ENCODE measurements around the gene LBX1.

LBX1 gene

GRCh38 chr10:101237982-101238731 is 8.9 kb upstream of the LBX1 start:
- no peak for DNase-seq (ENCODE audit: extremely low spot score)
- TF ChIP-seq NFRKB (IDR thresholded peaks at IDR 0.05) = no peak
- CTCF ChIA-PET = no interaction called here
- POLR2A ChIA-PET = no interaction called here

DNA sequence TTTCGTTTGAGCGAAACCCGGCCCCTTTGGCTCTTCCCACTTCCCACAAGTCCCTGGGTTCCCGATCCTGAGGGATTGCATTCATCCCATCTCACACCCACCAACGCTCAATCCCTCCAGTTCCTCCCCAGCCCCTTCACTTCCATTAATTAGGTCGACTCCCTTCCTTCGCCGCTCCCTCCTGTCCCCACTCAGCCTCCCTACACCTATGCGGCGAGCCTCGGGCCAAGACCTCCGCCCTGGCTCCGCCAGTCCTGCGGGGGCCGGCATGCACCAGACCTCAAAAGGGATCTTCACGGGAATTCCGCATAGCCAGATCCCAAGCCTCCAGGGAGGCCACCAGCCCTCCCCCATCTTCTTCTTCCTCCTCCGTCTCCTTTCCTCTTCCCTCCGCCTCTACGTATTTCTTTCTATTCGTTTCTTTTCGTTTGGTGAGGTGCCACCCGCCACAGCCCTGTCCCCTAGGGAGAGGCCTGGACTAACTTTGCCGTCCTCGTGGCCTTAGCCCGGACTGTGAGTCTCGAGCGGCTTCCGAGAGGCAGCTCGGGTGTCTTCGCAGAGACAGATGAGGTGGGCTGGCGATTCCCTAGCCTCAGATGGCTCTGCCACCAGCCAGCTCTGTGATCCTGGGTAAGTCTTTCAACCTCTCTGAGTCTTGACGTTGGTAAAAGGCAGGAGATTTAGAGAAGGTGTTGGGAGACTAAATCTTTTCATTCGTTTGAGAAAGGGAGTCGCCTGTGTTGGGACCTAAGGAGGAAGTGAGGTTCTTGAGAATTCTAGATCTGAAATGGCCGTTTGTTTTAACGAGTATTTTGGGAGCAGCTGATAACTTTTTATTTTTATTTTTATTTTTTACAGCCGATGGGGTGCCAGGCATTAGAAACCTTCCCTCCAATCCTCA is 8.1 kb upstream of the LBX1 start:
- DNase-seq (ENCODE audit: extremely low spot score) = no peak
- TF ChIP-seq L3MBTL2 (conservative IDR thresholded peaks at IDR 0.05) (no peak), FOXA1 (IDR thresholded peaks at IDR 0.05) (no peak), BHLHE40 (IDR thresholded peaks at IDR 0.05; ENCODE audit: borderline replicate concordance) (no peak), SP1 (IDR thresholded peaks at IDR 0.05) (no peak), FOXM1 (IDR thresholded peaks at IDR 0.05; ENCODE audit: borderline replicate concordance) (no peak), HDGF (IDR thresholded peaks at IDR 0.05; ENCODE audit: borderline replicate concordance) (no peak), ARNT (IDR thresholded peaks at IDR 0.05) (no peak), NFRKB (IDR thresholded peaks at IDR 0.05) (no peak), FOXK2 (IDR thresholded peaks at IDR 0.05) (no peak), SUZ12 (IDR thresholded peaks at IDR 0.05) (no peak), TARDBP (IDR thresholded peaks at IDR 0.05) (no peak)
- TF ChIP-seq, protein P1, sequence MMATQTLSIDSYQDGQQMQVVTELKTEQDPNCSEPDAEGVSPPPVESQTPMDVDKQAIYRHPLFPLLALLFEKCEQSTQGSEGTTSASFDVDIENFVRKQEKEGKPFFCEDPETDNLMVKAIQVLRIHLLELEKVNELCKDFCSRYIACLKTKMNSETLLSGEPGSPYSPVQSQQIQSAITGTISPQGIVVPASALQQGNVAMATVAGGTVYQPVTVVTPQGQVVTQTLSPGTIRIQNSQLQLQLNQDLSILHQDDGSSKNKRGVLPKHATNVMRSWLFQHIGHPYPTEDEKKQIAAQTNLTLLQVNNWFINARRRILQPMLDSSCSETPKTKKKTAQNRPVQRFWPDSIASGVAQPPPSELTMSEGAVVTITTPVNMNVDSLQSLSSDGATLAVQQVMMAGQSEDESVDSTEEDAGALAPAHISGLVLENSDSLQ (IDR thresholded peaks at IDR 0.05) = no peak
- POLR2A ChIA-PET = no interaction called here
- CTCF ChIA-PET = no interaction called here

GRCh38 chr10:101236376-101237080 is 7.3 kb upstream of the LBX1 start:
- DNase-seq (ENCODE audit: extremely low spot score) = no peak
- ChIA-PET CTCF (interaction anchor here (0.6 kb wide), 1 partner anchor 176 kb away, joined by 3 read pairs; no protein-coding TSS in a partner anchor), POLR2A (no interaction called here)
- TF ChIP-seq NFRKB (IDR thresholded peaks at IDR 0.05) (no peak), FOXK2 (IDR thresholded peaks at IDR 0.05) (no peak), SP1 (IDR thresholded peaks at IDR 0.05) (no peak), LEF1 (IDR thresholded peaks at IDR 0.05; ENCODE audit: borderline replicate concordance) (no peak), CTBP1 (IDR thresholded peaks at IDR 0.05; ENCODE audit: borderline replicate concordance) (no peak), L3MBTL2 (conservative IDR thresholded peaks at IDR 0.05) (no peak), BHLHE40 (IDR thresholded peaks at IDR 0.05; ENCODE audit: borderline replicate concordance) (no peak), TARDBP (IDR thresholded peaks at IDR 0.05) (no peak), SUZ12 (IDR thresholded peaks at IDR 0.05) (no peak), FOXA1 (IDR thresholded peaks at IDR 0.05) (no peak), HDGF (IDR thresholded peaks at IDR 0.05; ENCODE audit: borderline replicate concordance) (no peak), FOXM1 (IDR thresholded peaks at IDR 0.05; ENCODE audit: borderline replicate concordance) (no peak), ARNT (IDR thresholded peaks at IDR 0.05) (no peak), ELF4 (IDR thresholded peaks at IDR 0.05) (no peak), ZNF384 (IDR thresholded peaks at IDR 0.05) (no peak)
- TF ChIP-seq, protein P1 (IDR thresholded peaks at IDR 0.05) = no peak

GRCh38 chr10:101235766-101236165 is 6.5 kb upstream of the LBX1 start:
- ChIA-PET CTCF (no interaction called here), POLR2A (no interaction called here)
- TF ChIP-seq CTBP1 (IDR thresholded peaks at IDR 0.05; ENCODE audit: borderline replicate concordance) (no peak), SP1 (IDR thresholded peaks at IDR 0.05) (no peak), L3MBTL2 (conservative IDR thresholded peaks at IDR 0.05) (no peak), ZNF384 (IDR thresholded peaks at IDR 0.05) (no peak), FOXK2 (IDR thresholded peaks at IDR 0.05) (no peak), NFRKB (IDR thresholded peaks at IDR 0.05) (no peak)
- no peak for DNase-seq (ENCODE audit: extremely low spot score)

DNA sequence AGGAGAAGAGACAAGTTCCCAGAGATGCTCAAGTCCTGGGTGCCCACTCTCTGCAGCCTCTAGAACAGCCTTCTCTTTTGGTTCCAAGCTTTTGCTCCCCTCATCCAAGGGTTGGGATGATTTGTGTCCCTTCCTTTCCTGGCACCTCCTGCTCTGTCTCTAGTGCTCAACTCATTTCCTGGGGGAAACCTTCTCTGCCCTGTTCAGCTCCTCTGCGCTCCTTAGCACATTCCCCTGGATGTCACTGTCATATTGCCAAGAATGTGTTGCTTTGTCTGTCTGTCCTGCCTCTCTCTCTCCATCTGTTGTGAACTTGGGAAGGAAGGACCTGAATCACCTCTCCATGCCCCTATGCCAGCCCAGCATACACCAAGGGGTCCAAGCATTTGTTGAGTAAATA is 5.1 kb upstream of the LBX1 start:
- TF ChIP-seq CTBP1 (IDR thresholded peaks at IDR 0.05; ENCODE audit: borderline replicate concordance) = no peak
- no peak for TF ChIP-seq SP1 (IDR thresholded peaks at IDR 0.05)
- no peak for TF ChIP-seq FOXM1 (IDR thresholded peaks at IDR 0.05; ENCODE audit: borderline replicate concordance)
- no peak for TF ChIP-seq HDGF (IDR thresholded peaks at IDR 0.05; ENCODE audit: borderline replicate concordance)
- TF ChIP-seq FOXA1 (IDR thresholded peaks at IDR 0.05) = no peak
- no peak for TF ChIP-seq LEF1 (IDR thresholded peaks at IDR 0.05; ENCODE audit: borderline replicate concordance)
- no peak for TF ChIP-seq BHLHE40 (IDR thresholded peaks at IDR 0.05; ENCODE audit: borderline replicate concordance)
- TF ChIP-seq ELF4 (IDR thresholded peaks at IDR 0.05) = no peak
- no peak for TF ChIP-seq NFRKB (IDR thresholded peaks at IDR 0.05)
- no peak for TF ChIP-seq ARNT (IDR thresholded peaks at IDR 0.05)
- ChIA-PET POLR2A (interaction anchor here (0.7 kb wide), 1 partner anchor 15 kb away, joined by 3 read pairs; no protein-coding TSS in a partner anchor), CTCF (interaction anchor here (0.6 kb wide), 1 partner anchor 20 kb away, joined by 3 read pairs; no protein-coding TSS in a partner anchor)
- DNase-seq (ENCODE audit: extremely low spot score) = no peak

DNA sequence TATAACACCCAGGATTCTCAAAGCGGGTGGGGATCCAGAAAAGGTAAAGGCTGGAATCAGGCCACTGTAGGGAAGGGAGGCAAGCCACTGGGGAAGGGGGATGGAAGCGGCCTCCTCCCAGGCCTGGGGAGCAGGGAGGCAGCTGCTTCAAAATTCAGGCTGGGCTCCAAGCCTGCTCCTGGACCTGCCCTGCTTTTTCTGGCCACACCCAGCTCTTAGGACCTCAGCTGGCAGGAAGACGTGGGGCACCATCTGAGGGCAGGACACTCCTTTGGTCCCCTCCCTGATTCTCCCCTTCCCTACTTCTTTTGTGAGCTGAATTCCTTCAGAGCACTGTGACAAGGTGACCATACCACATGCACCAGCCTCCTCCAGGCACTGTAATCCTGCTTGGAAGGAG is 4.6 kb upstream of the LBX1 start:
- DNase-seq (ENCODE audit: extremely low spot score) = no peak
- POLR2A ChIA-PET = interaction anchor here (0.7 kb wide), 1 partner anchor 16 kb away, joined by 3 read pairs; no protein-coding TSS in a partner anchor
- CTCF ChIA-PET = interaction anchor here (0.6 kb wide), 1 partner anchor 19 kb away, joined by 3 read pairs; no protein-coding TSS in a partner anchor
- no peak for TF ChIP-seq CTBP1 (IDR thresholded peaks at IDR 0.05; ENCODE audit: borderline replicate concordance)
- TF ChIP-seq HDGF (IDR thresholded peaks at IDR 0.05; ENCODE audit: borderline replicate concordance) = no peak
- no peak for TF ChIP-seq ELF4 (IDR thresholded peaks at IDR 0.05)
- TF ChIP-seq SP1 (IDR thresholded peaks at IDR 0.05) = no peak
- TF ChIP-seq FOXM1 (IDR thresholded peaks at IDR 0.05; ENCODE audit: borderline replicate concordance) = no peak
- TF ChIP-seq L3MBTL2 (conservative IDR thresholded peaks at IDR 0.05) = no peak
- TF ChIP-seq NFRKB (IDR thresholded peaks at IDR 0.05) = no peak
- TF ChIP-seq ARNT (IDR thresholded peaks at IDR 0.05) = no peak
- TF ChIP-seq ZNF384 (IDR thresholded peaks at IDR 0.05) = no peak
- TF ChIP-seq SUZ12 (IDR thresholded peaks at IDR 0.05) = no peak
- TF ChIP-seq LEF1 (IDR thresholded peaks at IDR 0.05; ENCODE audit: borderline replicate concordance) = no peak
